Measurements from ENCODE around the gene PTPRD. TPM values are rescaled to one million over a fixed set of nuclear protein-coding genes. Genes with fewer than 3 reads are reported as not detected.

Gene PTPRD
- total RNA-seq, 1 donor from 2014 or later: 136 TPM

DNA sequence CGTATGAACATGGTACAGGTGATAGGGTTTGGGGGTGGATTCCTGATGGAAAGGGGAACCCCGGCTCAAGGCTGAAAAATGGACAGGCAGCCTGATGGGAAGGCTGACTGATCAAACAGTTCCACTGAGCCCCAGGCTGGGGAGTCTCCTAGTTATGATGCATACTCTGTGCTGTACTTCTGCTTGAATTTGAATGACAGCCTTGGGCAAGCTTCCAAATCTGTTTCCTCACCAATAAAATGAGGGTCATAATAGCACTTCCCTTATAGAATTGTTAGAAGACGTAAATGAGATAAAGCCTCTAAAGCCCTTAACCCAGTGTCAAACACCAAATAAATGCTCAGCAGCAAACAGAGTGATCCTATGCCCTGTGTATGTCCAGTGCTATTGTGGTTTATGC is 2334.8 kb downstream of the PTPRD start:
- Histone ChIP-seq H4K20me1 (ENCODE audit: low read depth) (no peaks in the 10 kb centered on the region), H3K27me3 (no peaks in the 10 kb centered on the region), H3K36me3 (no peaks in the 10 kb centered on the region), H3F3A (ENCODE audit: low read depth) (no peaks in the 10 kb centered on the region), H3K9ac (no peak overlapping the region), H2AFZ (replicated peaks) (no peak overlapping the region), H3K4me1 (peaks cover 10% of the 10 kb centered on the region), H3K79me2 (ENCODE audit: low read depth) (no peaks in the 10 kb centered on the region), H3K4me2 (no peak overlapping the region), H3K4me3 (no peak overlapping the region), H3K27ac (no peak overlapping the region), H3K9me3 (ENCODE audit: low read depth) (peaks cover 12% of the 10 kb centered on the region)
- H3K36me3 Mint-ChIP-seq: peaks cover 8% of the 10 kb centered on the region
- H3K27ac Mint-ChIP-seq: no peak overlapping the region
- H3K9me3 Mint-ChIP-seq: peaks cover 26% of the 10 kb centered on the region
- TF ChIP-seq EZH2phosphoT487 (IDR thresholded peaks at IDR 0.05) (no peak), CTCF (IDR thresholded peaks at IDR 0.05) (no peak), EZH2 (IDR thresholded peaks at IDR 0.05) (no peak)
- no peak for DNase-seq (ENCODE audit: low spot score)
- H3K4me1 Mint-ChIP-seq: peaks cover 8% of the 10 kb centered on the region
- no peak overlapping the region for H3K4me3 Mint-ChIP-seq
- peaks cover 2% of the 10 kb centered on the region for H3K27me3 Mint-ChIP-seq (ENCODE audit: insufficient read depth, low read depth)

DNA sequence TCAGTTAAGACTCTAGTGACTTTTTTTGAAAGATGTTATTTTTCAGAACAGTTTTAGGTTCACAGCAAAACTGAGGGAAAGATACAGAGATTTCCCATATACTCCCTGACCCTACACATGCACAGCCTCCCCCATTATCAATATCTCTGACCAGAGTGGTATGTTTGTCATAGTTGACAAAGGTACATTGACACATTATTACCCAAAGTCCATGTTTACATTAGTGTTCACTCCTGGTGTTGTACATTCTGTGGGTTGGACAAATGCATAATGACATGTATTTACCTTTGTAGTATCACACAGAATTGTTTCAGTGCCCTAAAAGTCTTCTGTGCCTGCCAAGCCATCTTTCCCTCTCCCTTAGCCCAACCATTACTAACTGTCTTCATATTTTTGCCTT is 2342.6 kb downstream of the PTPRD start:
- Mint-ChIP-seq H3K27me3 (ENCODE audit: insufficient read depth, low read depth) (no peaks in the 10 kb centered on the region), H3K9me3 (peaks cover 8% of the 10 kb centered on the region), H3K36me3 (no peaks in the 10 kb centered on the region), H3K4me1 (peaks cover 6% of the 10 kb centered on the region), H3K4me3 (no peak overlapping the region), H3K27ac (no peak overlapping the region)
- no peak overlapping the region for H3K4me3 ChIP-seq
- no peak overlapping the region for H3K9ac ChIP-seq
- H3K4me1 ChIP-seq: no peaks in the 10 kb centered on the region
- H4K20me1 ChIP-seq (ENCODE audit: low read depth): no peaks in the 10 kb centered on the region
- no peaks in the 10 kb centered on the region for H3F3A ChIP-seq (ENCODE audit: low read depth)
- no peaks in the 10 kb centered on the region for H3K36me3 ChIP-seq
- DNase-seq (ENCODE audit: low spot score): no peak
- no peak overlapping the region for H3K27ac ChIP-seq
- peaks cover 2% of the 10 kb centered on the region for H3K9me3 ChIP-seq (ENCODE audit: low read depth)
- TF ChIP-seq EZH2phosphoT487 (IDR thresholded peaks at IDR 0.05) (no peak), EZH2 (IDR thresholded peaks at IDR 0.05) (no peak), CTCF (IDR thresholded peaks at IDR 0.05) (no peak)
- H3K79me2 ChIP-seq (ENCODE audit: low read depth): no peaks in the 10 kb centered on the region
- H3K27me3 ChIP-seq: no peaks in the 10 kb centered on the region
- H3K4me2 ChIP-seq: no peak overlapping the region
- H2AFZ ChIP-seq (replicated peaks): no peak overlapping the region

- no peaks in the 10 kb centered on the region for H3K27me3 Mint-ChIP-seq (ENCODE audit: insufficient read depth, low read depth)
- no peak for TF ChIP-seq CTCF (IDR thresholded peaks at IDR 0.05)
- no peak for TF ChIP-seq EZH2phosphoT487 (IDR thresholded peaks at IDR 0.05)
- no peak for TF ChIP-seq EZH2 (IDR thresholded peaks at IDR 0.05)
- no peaks in the 10 kb centered on the region for H3K79me2 ChIP-seq (ENCODE audit: low read depth)
- H3K4me2 ChIP-seq: no peak overlapping the region
- no peaks in the 10 kb centered on the region for H4K20me1 ChIP-seq (ENCODE audit: low read depth)
- no peak overlapping the region for H3K4me3 ChIP-seq
- no peaks in the 10 kb centered on the region for H3K9me3 Mint-ChIP-seq
- no peaks in the 10 kb centered on the region for H3K9me3 ChIP-seq (ENCODE audit: low read depth)
- DNase-seq (ENCODE audit: low spot score): no peak
- H3K4me3 Mint-ChIP-seq: no peak overlapping the region
- no peaks in the 10 kb centered on the region for H3K4me1 ChIP-seq
- H3K27me3 ChIP-seq: no peaks in the 10 kb centered on the region
- H3K36me3 ChIP-seq: no peaks in the 10 kb centered on the region
- peaks cover 7% of the 10 kb centered on the region for H3K4me1 Mint-ChIP-seq
- no peaks in the 10 kb centered on the region for H3F3A ChIP-seq (ENCODE audit: low read depth)
- no peaks in the 10 kb centered on the region for H3K36me3 Mint-ChIP-seq
- no peak overlapping the region for H3K27ac Mint-ChIP-seq
- no peak overlapping the region for H2AFZ ChIP-seq (replicated peaks)
- H3K9ac ChIP-seq: no peak overlapping the region
- H3K27ac ChIP-seq: no peak overlapping the region
Observed at GRCh38 chr9:8268881-8269280, 2343.9 kb downstream of the PTPRD start.

Measured in neural progenitor cell (in vitro differentiated cells).